PFSK-1 (cell line): ENCODE measurements around the gene HIVEP2.

Source experiments
- POLR2AphosphoS5 ChIP-seq: IDR thresholded peaks from 2 replicates; pipeline ENCODE4 v1.6.1; 2012; ENCODE audit warnings: low read depth, mild to moderate bottlenecking, control low read depth, low read length, moderate library complexity
- REST ChIP-seq, 2 experiments: IDR thresholded peaks; 2 replicates each; pipeline versions ENCODE4 v1.6.1 to v1.8.0; 2011 to 2012; ENCODE audit warnings: low read depth in 2 of 2, low read length in 2 of 2, control low read depth in 1 of 2, inconsistent platforms in 1 of 2, mild to moderate bottlenecking in 1 of 2, moderate library complexity in 1 of 2; ENCODE audit not compliant: insufficient read depth in 1 of 2
- TAF1 ChIP-seq: IDR thresholded peaks from 2 replicates; pipeline ENCODE4 v1.6.1; 2012; ENCODE audit warnings: low read length, control low read depth, borderline replicate concordance; ENCODE audit not compliant: insufficient read depth

DNA sequence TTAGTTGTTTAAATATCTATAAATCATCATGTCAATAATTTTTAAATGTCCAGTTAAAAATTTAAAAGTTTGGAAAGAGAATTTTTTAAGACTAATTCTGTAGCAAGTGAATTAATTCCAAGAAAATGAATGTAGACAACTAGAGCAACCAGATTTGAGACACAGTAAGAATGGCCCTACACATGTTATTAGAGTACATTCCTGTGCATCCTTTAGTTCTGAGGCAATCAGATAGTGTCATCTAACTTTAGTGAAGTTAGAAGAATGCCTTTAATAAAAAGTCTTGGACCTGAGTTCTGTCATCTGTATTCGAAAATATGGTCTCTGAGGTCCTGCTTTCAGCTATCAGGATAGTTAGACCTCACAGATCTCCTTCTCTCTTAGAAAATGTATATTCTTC, 63.7 kb downstream of the HIVEP2 start:
- TF ChIP-seq POLR2AphosphoS5 (no peak), TAF1 (no peak), REST (IDR thresholded peaks at IDR 0.05; ENCODE audit: insufficient read depth in 1 of 2, low read depth in 2 of 2, low read length in 2 of 2) (no peak)
